Type B pancreatic cell (in vitro differentiated cells): ENCODE data around the gene PRSS21. TPM values are rescaled to one million over a fixed set of nuclear protein-coding genes. Genes with fewer than 3 reads are reported as not detected.

Source experiments
- DNase-seq: peaks from one replicate; pipeline ENCODE4 v3.0.0; 2021; ENCODE audit warnings: mixed read lengths; ENCODE audit not compliant: unreplicated experiment; ENCODE audit errors: extremely low spot score
- H3K27ac Mint-ChIP-seq: 2 replicates; pipeline ENCODE4 v1.8.0; 2021; ENCODE audit warnings: mild to moderate bottlenecking, mixed read lengths
- H3K27me3 Mint-ChIP-seq: 2 replicates; pipeline ENCODE4 v1.8.0; 2021; ENCODE audit warnings: mixed read lengths
- H3K36me3 Mint-ChIP-seq: 2 replicates; pipeline ENCODE4 v1.8.0; 2021; ENCODE audit warnings: mixed read lengths
- H3K4me1 Mint-ChIP-seq: one replicate; pipeline ENCODE4 v1.8.0; 2021; ENCODE audit warnings: mixed read lengths; ENCODE audit not compliant: unreplicated experiment
- H3K4me3 Mint-ChIP-seq: 2 replicates; pipeline ENCODE4 v1.8.0; 2021; ENCODE audit warnings: mild to moderate bottlenecking, mixed read lengths
- H3K9me3 Mint-ChIP-seq: 2 replicates; pipeline ENCODE4 v1.8.0; 2021; ENCODE audit warnings: mixed read lengths
- CTCF ChIP-seq: fragments of 200-600 bp; sonication (generic); conservative IDR thresholded peaks from 2 replicates; pipeline ENCODE4 v1.5.0; 2021; ENCODE audit warnings: antibody characterized with exemption, mild to moderate bottlenecking
- total RNA-seq: library from RNA; stranded (reverse); gene quantifications from 2 replicates; pipeline ENCODE4 v1.2.1, GENCODE V29; 2021; ENCODE audit warnings: low replicate concordance

PRSS21 gene
- total RNA-seq, 1 donor from 2014 or later, result not detected

- H3K36me3 Mint-ChIP-seq, result peaks cover 9% of the 10 kb centered on the region
- TF ChIP-seq CTCF, result peak; percentile 76
- no peaks in the 10 kb centered on the region for H3K4me1 Mint-ChIP-seq
- H3K4me3 Mint-ChIP-seq, result no peak overlapping the region
- peaks cover 20% of the 10 kb centered on the region for H3K27me3 Mint-ChIP-seq
- DNase-seq, result no peak
- no peak overlapping the region for H3K27ac Mint-ChIP-seq
- peaks cover 5% of the 10 kb centered on the region for H3K9me3 Mint-ChIP-seq
Measured at GRCh38 chr16:2854700-2855309, 37.8 kb downstream of the PRSS21 start.

DNA sequence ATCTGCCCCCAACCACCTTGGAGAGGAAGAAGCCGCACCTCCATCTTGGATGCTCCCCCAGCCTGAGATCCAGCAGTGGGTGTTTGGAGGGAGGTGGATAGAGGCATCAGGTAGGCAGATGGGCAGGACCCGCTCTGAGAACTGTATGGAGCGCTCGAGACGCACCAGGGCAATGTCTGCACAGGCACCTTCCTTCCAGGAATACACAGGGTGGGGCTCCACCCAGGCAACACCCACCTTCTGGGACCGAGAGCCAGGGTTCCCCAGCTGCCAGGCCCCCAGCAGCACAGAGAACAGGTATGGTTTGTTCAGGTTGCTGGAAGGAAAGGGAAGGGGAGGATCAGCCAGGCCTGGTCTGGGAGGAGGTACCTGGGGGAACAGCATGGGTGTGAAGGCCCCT, 38.5 kb downstream of the PRSS21 start:
- no peaks in the 10 kb centered on the region for H3K4me1 Mint-ChIP-seq
- H3K4me3 Mint-ChIP-seq, result peak overlapping the region; percentile 49
- TF ChIP-seq CTCF, result no peak
- no peak for DNase-seq
- H3K27ac Mint-ChIP-seq, result peak overlapping the region; percentile 23
- H3K27me3 Mint-ChIP-seq, result peaks cover 25% of the 10 kb centered on the region
- peaks cover 5% of the 10 kb centered on the region for H3K9me3 Mint-ChIP-seq
- H3K36me3 Mint-ChIP-seq, result peaks cover 9% of the 10 kb centered on the region

DNA sequence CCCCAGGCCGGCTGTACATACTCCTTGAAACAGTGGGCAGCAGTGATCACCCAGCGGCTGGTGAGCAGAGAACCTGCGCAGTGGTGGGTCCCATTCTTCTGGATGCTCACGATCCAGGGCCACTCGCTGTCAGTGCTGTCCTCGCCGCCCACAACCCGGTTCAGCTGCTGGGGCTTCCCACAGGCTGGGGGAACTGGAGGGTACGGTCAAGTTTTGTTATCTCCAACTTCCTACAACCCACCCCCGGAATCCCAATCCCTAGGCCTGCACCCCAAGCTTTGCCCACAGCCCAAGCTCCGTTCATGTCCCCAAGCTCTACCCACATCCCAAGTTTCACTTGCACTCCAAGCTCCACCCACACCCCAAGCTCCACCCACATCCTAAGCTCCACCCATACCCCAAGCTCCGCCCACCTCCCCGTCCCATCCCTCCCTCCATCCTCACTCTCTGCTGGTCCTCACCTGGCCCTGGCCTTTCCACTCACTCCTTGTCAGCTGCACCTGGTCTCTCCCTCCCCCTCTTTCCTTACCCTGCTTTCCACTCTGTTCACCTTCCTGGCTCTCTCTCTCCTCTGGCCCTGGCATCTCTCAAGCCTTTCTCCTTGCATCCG, 39.1 kb downstream of the PRSS21 start:
- Mint-ChIP-seq H3K36me3 (peaks cover 9% of the 10 kb centered on the region), H3K27me3 (peaks cover 27% of the 10 kb centered on the region), H3K9me3 (peaks cover 7% of the 10 kb centered on the region), H3K4me3 (peak overlapping the region; percentile 75), H3K4me1 (no peaks in the 10 kb centered on the region), H3K27ac (peak overlapping the region; percentile 70)
- TF ChIP-seq CTCF, result no peak
- no peak for DNase-seq

DNA sequence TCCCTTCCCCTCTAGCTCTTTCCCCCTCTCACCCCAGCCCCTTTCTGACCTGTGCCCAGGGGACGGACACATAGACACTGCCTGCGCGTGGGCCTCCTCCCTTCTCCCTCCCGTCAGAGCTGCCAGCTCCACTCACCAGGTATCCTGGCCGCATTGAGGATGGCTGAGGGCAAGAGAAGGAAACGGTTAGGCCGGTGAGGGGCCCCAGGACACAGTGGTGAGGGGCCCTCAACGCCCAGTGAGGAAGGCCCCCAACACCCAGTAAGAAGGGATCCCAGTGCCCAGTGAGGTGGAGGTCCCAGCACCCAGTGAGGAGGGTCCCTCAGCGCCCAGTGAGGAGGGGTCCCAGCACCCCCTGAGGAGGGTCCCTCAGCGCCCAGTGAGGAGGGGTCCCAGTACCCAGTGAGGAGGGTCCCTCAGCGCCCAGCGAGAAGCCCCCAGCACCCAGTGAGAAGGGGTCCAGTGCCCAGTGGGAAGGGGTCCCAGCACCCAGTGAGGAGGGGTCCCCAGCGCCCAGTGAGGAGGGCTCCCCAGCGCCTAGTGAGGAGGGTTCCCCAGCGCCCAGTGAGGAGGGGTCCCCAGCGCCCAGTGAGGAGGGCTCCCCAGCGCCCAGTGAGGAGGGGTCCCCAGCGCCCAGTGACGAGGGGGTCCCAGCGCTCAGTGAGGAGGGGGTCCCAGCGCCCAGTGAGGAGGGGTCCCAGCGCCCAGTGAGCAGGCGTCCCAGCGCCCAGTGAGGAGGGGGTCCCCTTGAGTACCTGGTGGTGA, 39.8 kb downstream of the PRSS21 start:
- DNase-seq, result no peak
- peaks cover 30% of the 10 kb centered on the region for H3K27me3 Mint-ChIP-seq
- H3K9me3 Mint-ChIP-seq, result peaks cover 10% of the 10 kb centered on the region
- H3K27ac Mint-ChIP-seq, result peak overlapping the region; percentile 70
- no peaks in the 10 kb centered on the region for H3K4me1 Mint-ChIP-seq
- H3K36me3 Mint-ChIP-seq, result peaks cover 9% of the 10 kb centered on the region
- H3K4me3 Mint-ChIP-seq, result peak overlapping the region; percentile 75
- TF ChIP-seq CTCF, result no peak

DNA sequence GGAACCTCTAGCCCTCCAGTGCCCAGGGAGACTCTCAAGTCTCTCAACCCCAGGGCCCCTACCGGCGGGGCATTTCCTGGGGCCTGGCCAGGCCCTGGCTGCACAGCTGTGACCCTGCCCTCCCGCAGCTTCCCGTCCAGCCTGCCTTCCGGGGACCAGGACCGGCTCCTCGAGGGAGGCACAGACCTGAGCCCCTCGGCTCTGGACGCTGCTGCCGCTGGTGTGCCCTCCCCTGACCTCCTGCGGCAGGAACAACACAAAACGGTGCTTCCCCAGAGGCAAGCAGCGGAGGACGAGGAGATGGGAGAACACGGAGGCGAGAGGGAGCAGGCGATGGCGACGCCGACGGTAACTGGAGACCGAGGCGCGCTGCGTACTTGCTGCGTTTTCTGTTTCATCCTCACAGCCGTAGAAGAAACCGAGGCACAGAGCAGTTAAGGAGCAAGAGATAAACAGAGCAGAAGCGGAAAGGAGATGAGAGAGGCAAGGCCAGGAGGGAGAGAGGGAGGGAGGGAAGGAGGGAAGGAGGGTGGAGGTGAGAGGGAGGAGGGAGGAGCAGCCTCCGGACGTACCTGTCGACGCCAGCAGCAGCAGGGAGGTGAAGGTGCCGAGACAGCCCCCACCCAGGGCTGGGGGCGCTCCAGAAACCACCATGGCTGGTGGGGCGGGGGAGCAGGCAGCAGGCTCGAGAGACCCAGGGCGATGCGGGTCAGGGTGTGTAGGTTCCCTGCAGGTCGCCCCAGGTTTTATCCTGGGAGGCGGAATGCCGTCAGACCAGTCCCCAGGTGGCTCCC, 40.6 kb downstream of the PRSS21 start, which contains the start of gene PRSS22:
Gene PRSS22 (minus strand): TSS at position 720 of the 794 bp plus-strand sequence. CDS start 66 bp downstream, at position 654.
- H3K9me3 Mint-ChIP-seq, result peaks cover 10% of the 10 kb centered on the region
- TF ChIP-seq CTCF, result no peak
- peaks cover 30% of the 10 kb centered on the region for H3K27me3 Mint-ChIP-seq
- peaks cover 9% of the 10 kb centered on the region for H3K36me3 Mint-ChIP-seq
- H3K4me3 Mint-ChIP-seq, result peak within 1 kb of the TSS; percentile 93
- peak within 1 kb of the TSS; percentile 89 for H3K27ac Mint-ChIP-seq
- H3K4me1 Mint-ChIP-seq, result no peaks in the 10 kb centered on the region
- DNase-seq, result no peak
